Measurements from ENCODE around the gene EXOC6B.

The EXOC6B gene

DNA sequence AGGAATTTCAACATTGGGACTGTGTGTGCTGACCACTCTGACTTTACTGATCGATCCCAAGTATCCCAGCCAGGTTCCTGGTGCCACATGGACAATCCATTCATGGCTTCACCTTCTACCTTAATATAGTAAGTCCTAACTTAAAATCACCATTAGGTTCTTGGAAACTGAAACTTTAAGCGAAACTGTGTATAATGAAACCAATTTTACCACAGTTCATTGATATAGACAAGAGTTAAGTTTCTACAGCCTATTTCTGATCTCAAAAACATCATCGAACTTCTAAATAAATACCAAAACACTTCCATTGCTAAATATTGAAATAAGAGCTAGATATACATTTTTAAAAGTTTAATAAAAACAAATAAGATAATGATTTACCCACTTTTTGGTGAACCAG lies 4.4 kb upstream of the EXOC6B start:
- Histone ChIP-seq H3K9ac (ENCODE audit: low read depth, low read length) (no peak overlapping the region), H3K79me2 (ENCODE audit: insufficient read depth, low read length) (no peaks in the 10 kb centered on the region), H3K36me3 (ENCODE audit: insufficient read depth, low read length) (no peaks in the 10 kb centered on the region), H2AFZ (ENCODE audit: low read depth, low read length) (no peak overlapping the region), H3K27me3 (ENCODE audit: insufficient read depth, low read length, poor library complexity) (peaks cover 11% of the 10 kb centered on the region), H3K27ac (ENCODE audit: low read length) (no peak overlapping the region), H3K4me1 (ENCODE audit: insufficient read depth, low read length) (peaks cover 6% of the 10 kb centered on the region), H3K9me3 (ENCODE audit: insufficient read depth, low read length, severe bottlenecking) (no peaks in the 10 kb centered on the region), H3K4me2 (ENCODE audit: insufficient read depth, low read length) (no peak overlapping the region), H4K20me1 (ENCODE audit: insufficient read depth, low read length) (no peaks in the 10 kb centered on the region), H3K4me3 (ENCODE audit: low read depth in 1 of 2, low read length in 2 of 2) (no peak overlapping the region)
- DNase-seq (no peak), ATAC-seq (ENCODE audit: insufficient read depth, low read depth) (no peak)
- TF ChIP-seq CTCF (IDR thresholded peaks at IDR 0.05; ENCODE audit: borderline replicate concordance, extremely low read depth, low read length, poor library complexity, severe bottlenecking) (no peak), EZH2 (IDR thresholded peaks at IDR 0.05; ENCODE audit: borderline replicate concordance, low read depth, low read length, severe bottlenecking) (no peak)

- Histone ChIP-seq H3K9me3 (ENCODE audit: insufficient read depth, low read length, severe bottlenecking) (no peaks in the 10 kb centered on the region), H3K27ac (ENCODE audit: low read length) (no peak overlapping the region), H3K27me3 (ENCODE audit: insufficient read depth, low read length, poor library complexity) (peaks cover 5% of the 10 kb centered on the region), H3K4me1 (ENCODE audit: insufficient read depth, low read length) (peaks cover 15% of the 10 kb centered on the region), H3K9ac (ENCODE audit: low read depth, low read length) (no peak overlapping the region), H3K4me3 (ENCODE audit: low read depth in 1 of 2, low read length in 2 of 2) (no peak overlapping the region), H2AFZ (ENCODE audit: low read depth, low read length) (no peak overlapping the region), H3K4me2 (ENCODE audit: insufficient read depth, low read length) (no peak overlapping the region), H3K79me2 (ENCODE audit: insufficient read depth, low read length) (no peaks in the 10 kb centered on the region), H4K20me1 (ENCODE audit: insufficient read depth, low read length) (no peaks in the 10 kb centered on the region), H3K36me3 (ENCODE audit: insufficient read depth, low read length) (no peaks in the 10 kb centered on the region)
- ATAC-seq (ENCODE audit: insufficient read depth, low read depth) (no peak), DNase-seq (no peak)
- TF ChIP-seq EZH2 (IDR thresholded peaks at IDR 0.05; ENCODE audit: borderline replicate concordance, low read depth, low read length, severe bottlenecking) (no peak), CTCF (IDR thresholded peaks at IDR 0.05; ENCODE audit: borderline replicate concordance, extremely low read depth, low read length, poor library complexity, severe bottlenecking) (no peak)
Measured at GRCh38 chr2:72828840-72829507, 3.1 kb upstream of the EXOC6B start.

DNA sequence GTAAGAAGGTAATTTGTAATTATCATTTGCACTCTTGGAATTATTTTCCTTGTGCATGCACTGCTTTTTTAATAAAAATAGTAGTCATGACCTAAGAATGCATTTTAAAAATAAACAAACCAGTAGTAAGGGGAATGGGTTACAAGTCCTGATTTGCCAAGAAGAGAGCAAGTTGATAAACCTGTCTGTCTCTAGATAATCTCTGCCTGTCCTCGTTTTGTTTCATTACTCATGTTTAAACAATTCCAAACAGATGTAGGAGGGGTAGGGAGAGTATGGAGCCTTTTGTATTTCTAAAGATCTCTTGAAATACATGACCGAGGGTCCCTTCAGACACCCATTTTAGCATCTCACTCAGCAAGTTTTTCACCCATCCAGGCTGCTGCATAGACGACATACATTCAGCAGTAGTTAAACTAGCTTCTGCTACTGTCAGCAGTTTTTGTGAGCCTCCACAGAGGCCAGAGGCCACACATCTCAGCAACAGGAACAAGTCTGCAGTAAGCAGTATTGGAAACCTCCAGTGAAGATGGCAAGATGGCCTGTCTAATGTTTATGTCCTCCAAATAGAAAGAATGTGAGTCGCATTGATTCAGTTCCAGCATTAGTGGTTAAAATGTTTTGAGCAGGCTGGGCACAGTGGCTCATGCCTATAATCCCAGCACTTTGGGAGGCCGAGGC lies 2.3 kb upstream of the EXOC6B start:
- no peaks in the 10 kb centered on the region for H4K20me1 ChIP-seq (ENCODE audit: insufficient read depth, low read length)
- H3K79me2 ChIP-seq (ENCODE audit: insufficient read depth, low read length), result no peaks in the 10 kb centered on the region
- no peak overlapping the region for H2AFZ ChIP-seq (ENCODE audit: low read depth, low read length)
- H3K27me3 ChIP-seq (ENCODE audit: insufficient read depth, low read length, poor library complexity), result no peaks in the 10 kb centered on the region
- TF ChIP-seq EZH2 (IDR thresholded peaks at IDR 0.05; ENCODE audit: borderline replicate concordance, low read depth, low read length, severe bottlenecking) (no peak), CTCF (IDR thresholded peaks at IDR 0.05; ENCODE audit: borderline replicate concordance, extremely low read depth, low read length, poor library complexity, severe bottlenecking) (no peak)
- no peak overlapping the region for H3K4me2 ChIP-seq (ENCODE audit: insufficient read depth, low read length)
- no peak overlapping the region for H3K9ac ChIP-seq (ENCODE audit: low read depth, low read length)
- no peak overlapping the region for H3K4me3 ChIP-seq (ENCODE audit: low read depth in 1 of 2, low read length in 2 of 2)
- H3K27ac ChIP-seq (ENCODE audit: low read length), result no peak overlapping the region
- no peaks in the 10 kb centered on the region for H3K9me3 ChIP-seq (ENCODE audit: insufficient read depth, low read length, severe bottlenecking)
- ATAC-seq (ENCODE audit: insufficient read depth, low read depth), result no peak
- H3K36me3 ChIP-seq (ENCODE audit: insufficient read depth, low read length), result no peaks in the 10 kb centered on the region
- H3K4me1 ChIP-seq (ENCODE audit: insufficient read depth, low read length), result peaks cover 15% of the 10 kb centered on the region
- no peak for DNase-seq
